ENCODE results near the gene MORC1.

DNA sequence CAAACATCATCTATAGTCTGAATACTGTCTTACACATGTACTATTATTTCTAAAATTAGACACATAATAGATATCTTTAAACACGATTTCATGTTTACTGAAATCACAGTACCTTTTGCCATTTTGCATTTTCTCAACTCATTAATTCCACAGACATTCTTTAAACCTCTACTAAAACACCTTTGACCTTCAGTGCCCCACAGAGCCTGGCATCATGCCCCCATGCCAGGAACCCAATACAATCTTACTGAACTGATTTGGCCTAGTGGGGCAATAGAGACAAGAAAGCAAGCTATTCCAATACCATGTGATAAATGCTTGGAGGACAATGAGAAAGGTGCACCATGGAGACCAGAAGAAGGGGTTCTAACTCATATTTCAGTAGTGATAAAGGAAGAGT is 144.9 kb downstream of the MORC1 start:
- TF ChIP-seq EZH2 (IDR thresholded peaks at IDR 0.05; ENCODE audit: borderline replicate concordance, insufficient read depth, low read length, poor library complexity, severe bottlenecking) (no peak), TAF1 (IDR thresholded peaks at IDR 0.05; ENCODE audit: low read depth) (no peak), SMC3 (conservative IDR thresholded peaks at IDR 0.05; ENCODE audit: poor library complexity) (no peak)
- TF ChIP-seq, protein P1, sequence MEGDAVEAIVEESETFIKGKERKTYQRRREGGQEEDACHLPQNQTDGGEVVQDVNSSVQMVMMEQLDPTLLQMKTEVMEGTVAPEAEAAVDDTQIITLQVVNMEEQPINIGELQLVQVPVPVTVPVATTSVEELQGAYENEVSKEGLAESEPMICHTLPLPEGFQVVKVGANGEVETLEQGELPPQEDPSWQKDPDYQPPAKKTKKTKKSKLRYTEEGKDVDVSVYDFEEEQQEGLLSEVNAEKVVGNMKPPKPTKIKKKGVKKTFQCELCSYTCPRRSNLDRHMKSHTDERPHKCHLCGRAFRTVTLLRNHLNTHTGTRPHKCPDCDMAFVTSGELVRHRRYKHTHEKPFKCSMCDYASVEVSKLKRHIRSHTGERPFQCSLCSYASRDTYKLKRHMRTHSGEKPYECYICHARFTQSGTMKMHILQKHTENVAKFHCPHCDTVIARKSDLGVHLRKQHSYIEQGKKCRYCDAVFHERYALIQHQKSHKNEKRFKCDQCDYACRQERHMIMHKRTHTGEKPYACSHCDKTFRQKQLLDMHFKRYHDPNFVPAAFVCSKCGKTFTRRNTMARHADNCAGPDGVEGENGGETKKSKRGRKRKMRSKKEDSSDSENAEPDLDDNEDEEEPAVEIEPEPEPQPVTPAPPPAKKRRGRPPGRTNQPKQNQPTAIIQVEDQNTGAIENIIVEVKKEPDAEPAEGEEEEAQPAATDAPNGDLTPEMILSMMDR (IDR thresholded peaks at IDR 0.05; ENCODE audit: poor library complexity, severe bottlenecking): no peak
